HG02840 (cell line): ENCODE measurements around the gene LRMDA.

Source experiments
- ATAC-seq: cut with Tn5 transposase; IDR thresholded peaks from one replicate; pipeline ENCODE4 v1.9.1; 2021; ENCODE audit warnings: mild to moderate bottlenecking, moderate library complexity, moderate number of reproducible peaks; ENCODE audit not compliant: unreplicated experiment, low FRiP score

The LRMDA gene

GRCh38 chr10:76149602-76150138 lies 718.2 kb downstream of the LRMDA start:
- no peak for ATAC-seq

GRCh38 chr10:76150139-76150875 lies 718.9 kb downstream of the LRMDA start:
- no peak for ATAC-seq

- ATAC-seq, result no peak
These were observed 719.5 kb downstream of the LRMDA start for GRCh38 chr10:76150876-76151288.

GRCh38 chr10:76152186-76152585 lies 720.8 kb downstream of the LRMDA start:
- no peak for ATAC-seq

- no peak for ATAC-seq
These were observed 724.5 kb downstream of the LRMDA start for GRCh38 chr10:76155961-76156360.

GRCh38 chr10:76160446-76161300 lies 729.2 kb downstream of the LRMDA start:
- ATAC-seq, result no peak

GRCh38 chr10:76161301-76161582 lies 729.8 kb downstream of the LRMDA start:
- no peak for ATAC-seq

- ATAC-seq, result no peak
These were observed 737.0 kb downstream of the LRMDA start for GRCh38 chr10:76168437-76168836.

GRCh38 chr10:76169246-76169645 lies 737.8 kb downstream of the LRMDA start:
- ATAC-seq, result no peak

GRCh38 chr10:76172020-76172419 lies 740.6 kb downstream of the LRMDA start:
- ATAC-seq, result no peak

- ATAC-seq, result no peak
These were observed 744.2 kb downstream of the LRMDA start for GRCh38 chr10:76175533-76176165.

GRCh38 chr10:76176166-76176550 lies 744.7 kb downstream of the LRMDA start:
- ATAC-seq, result no peak

- ATAC-seq, result no peak
These were observed 746.5 kb downstream of the LRMDA start for GRCh38 chr10:76177936-76178335.

- no peak for ATAC-seq
These were observed 747.3 kb downstream of the LRMDA start for GRCh38 chr10:76178532-76179292.

GRCh38 chr10:76179806-76180205 lies 748.4 kb downstream of the LRMDA start:
- ATAC-seq, result no peak

GRCh38 chr10:76184647-76185046 lies 753.2 kb downstream of the LRMDA start:
- ATAC-seq, result no peak

- no peak for ATAC-seq
These were observed 754.3 kb downstream of the LRMDA start for GRCh38 chr10:76185471-76186301.

GRCh38 chr10:76188216-76188615 lies 756.8 kb downstream of the LRMDA start:
- ATAC-seq, result no peak

- no peak for ATAC-seq
These were observed 759.3 kb downstream of the LRMDA start for GRCh38 chr10:76190634-76191270.
